Central memory CD8-positive, alpha-beta T cell (primary cell): ENCODE results near the gene PRAMEF4.
"Not testable (repeated sequence)": the region's sequence is repeated elsewhere in the genome, so short reads cannot be mapped to it uniquely, and the experiment has no call there.

Source experiments
- ATAC-seq: fragments of 150-1000 bp; cut with Tn5 transposase; replicated peaks from 2 replicates; pipeline ENCODE4 v1.10.0; 2022; ENCODE audit warnings: mild to moderate bottlenecking, moderate FRiP score, moderate number of reproducible peaks; ENCODE audit not compliant: poor library complexity, severe bottlenecking; ENCODE audit errors: extremely low read depth
- DNase-seq, 2 donors: peaks; one replicate each; pipeline ENCODE4 v3.0.0; 2021; ENCODE audit warnings: low spot score in 2 of 2
- H3K27ac Mint-ChIP-seq: one replicate; pipeline ENCODE4 v1.8.0; 2022; ENCODE audit warnings: low read depth, mild to moderate bottlenecking, moderate library complexity, mixed read lengths
- H3K27me3 Mint-ChIP-seq: one replicate; pipeline ENCODE4 v1.8.0; 2022; ENCODE audit warnings: mixed read lengths
- H3K36me3 Mint-ChIP-seq: one replicate; pipeline ENCODE4 v1.8.0; 2022; ENCODE audit warnings: mild to moderate bottlenecking, moderate library complexity, mixed read lengths; ENCODE audit not compliant: insufficient read depth
- H3K4me1 Mint-ChIP-seq: one replicate; pipeline ENCODE4 v1.8.0; 2022; ENCODE audit warnings: mixed read lengths
- H3K4me3 Mint-ChIP-seq: one replicate; pipeline ENCODE4 v1.8.0; 2022; ENCODE audit warnings: mild to moderate bottlenecking, moderate library complexity, mixed read lengths
- H3K9me3 Mint-ChIP-seq: one replicate; pipeline ENCODE4 v1.8.0; 2022; ENCODE audit warnings: mixed read lengths

Gene PRAMEF4

GRCh38 chr1:12833251-12833650 is 52.8 kb downstream of the PRAMEF4 start:
- H3K36me3 Mint-ChIP-seq, H3K27ac Mint-ChIP-seq, H3K9me3 Mint-ChIP-seq, H3K4me3 Mint-ChIP-seq, DNase-seq, ATAC-seq, H3K4me1 Mint-ChIP-seq: not testable (repeated sequence)
- H3K27me3 Mint-ChIP-seq = peaks cover 25% of the 10 kb centered on the region

- H3K27ac Mint-ChIP-seq, H3K4me1 Mint-ChIP-seq, H3K9me3 Mint-ChIP-seq, ATAC-seq, DNase-seq, H3K36me3 Mint-ChIP-seq, H3K4me3 Mint-ChIP-seq: not testable (repeated sequence)
- H3K27me3 Mint-ChIP-seq = peaks cover 26% of the 10 kb centered on the region
These were observed 54.7 kb downstream of the PRAMEF4 start, which contains the start of gene PRAMEF11 for GRCh38 chr1:12831310-12831709. Gene PRAMEF11 (minus strand): TSS chr1:12831410. CDS start chr1:12828789, 2,621 bp downstream.
